Urinary bladder (tissue), 4 donors: Measurements from ENCODE around the gene MGMT. TPM values are rescaled to one million over a fixed set of nuclear protein-coding genes. Genes with fewer than 3 reads are reported as not detected.

ENCODE experiments used
- DNase-seq: peaks from one replicate; pipeline ENCODE4 v3.0.0-alpha.2; 2015; ENCODE audit errors: extremely low spot score
- H3K27ac ChIP-seq: one replicate; pipeline ENCODE4 v1.5.1; 2013; ENCODE audit warnings: low read depth, mild to moderate bottlenecking, moderate library complexity
- H3K36me3 ChIP-seq: one replicate; pipeline ENCODE4 v1.6.1; 2013; ENCODE audit warnings: mild to moderate bottlenecking, moderate library complexity; ENCODE audit not compliant: insufficient read depth
- H3K4me1 ChIP-seq: one replicate; pipeline ENCODE4 v1.6.1; 2013; ENCODE audit warnings: mild to moderate bottlenecking, moderate library complexity; ENCODE audit not compliant: insufficient read depth
- H3K4me3 ChIP-seq: one replicate; pipeline ENCODE4 v1.5.1; 2013; ENCODE audit warnings: low read depth, low read length
- WGBS: extraction: QIAGEN DNeasy Blood & Tissue Kit; methylation state at CpG from one replicate; pipeline ENCODE4 v1.1.7; 2013; 5-methylcytosine and 5-hydroxymethylcytosine counted together
- polyA plus RNA-seq: library from polyadenylated mRNA; stranded (reverse); fragments of 200-250 nt; gene quantifications from one replicate; pipeline ENCODE4 v1.2.3, GENCODE V29; 2013
- total RNA-seq: library from RNA; depleted of rRNA; stranded (reverse); fragments of >200 nt; gene quantifications from one replicate; pipeline ENCODE4 v1.2.3, GENCODE V29; 2014
- donor health status: healthy with polysubstance abuse.
- donor health status: healthy.

Gene MGMT
- total and polyA plus RNA-seq, 2 donors, result 19.5 to 28.5 TPM

DNA sequence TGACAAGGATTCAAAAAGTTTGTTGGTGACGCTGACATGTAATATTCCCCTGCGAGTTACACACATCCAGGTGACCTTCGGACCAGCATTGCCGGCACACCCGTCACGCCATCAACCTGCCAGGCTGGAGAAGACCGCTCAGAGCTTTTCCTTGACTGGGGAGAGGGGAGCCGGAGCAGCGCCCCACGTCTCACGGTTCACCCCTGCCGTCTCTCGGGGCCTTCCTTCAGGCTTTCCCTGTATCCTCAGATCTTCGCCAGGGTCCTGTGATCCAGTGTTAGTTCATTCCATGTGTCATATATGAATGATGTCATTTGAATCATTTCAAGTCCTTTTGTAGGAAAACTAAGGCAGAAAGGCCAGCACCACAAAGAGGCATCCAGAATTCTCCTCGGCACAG, 127.8 kb downstream of the MGMT start:
- no peaks in the 10 kb centered on the region for H3K4me1 ChIP-seq
- no peak overlapping the region for H3K27ac ChIP-seq
- over 99% methylated on average over 15 of the region's 15 CpGs for WGBS

DNA sequence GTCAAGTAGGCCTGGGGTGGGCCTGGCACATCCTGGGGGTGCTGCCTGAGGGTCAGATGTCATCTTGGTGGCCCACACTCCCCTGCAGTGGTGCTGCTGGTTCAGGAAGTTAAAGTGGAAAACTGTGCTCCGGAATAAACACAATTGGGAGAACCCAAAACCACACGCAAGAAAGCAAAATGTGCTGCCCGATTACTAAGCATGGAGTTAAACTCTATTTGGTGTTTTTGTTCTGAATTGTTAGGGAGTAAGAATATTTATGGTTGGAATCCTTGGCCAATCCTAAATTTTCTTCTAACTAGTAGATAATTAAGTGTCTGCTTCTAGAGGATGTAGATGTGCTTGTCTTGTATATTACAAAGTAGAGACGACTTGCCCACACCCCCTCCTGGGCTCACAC, 131.4 kb downstream of the MGMT start:
- Histone ChIP-seq H3K36me3 (no peaks in the 10 kb centered on the region), H3K27ac (no peak overlapping the region), H3K4me3 (no peak overlapping the region), H3K4me1 (no peaks in the 10 kb centered on the region)
- DNase-seq, result no peak
- 93% methylated on average over 4 of the region's 4 CpGs for WGBS

More for the DNA sequence above, 127.8 kb downstream of the MGMT start:
- Histone ChIP-seq H3K36me3 (no peaks in the 10 kb centered on the region), H3K4me3 (no peak overlapping the region)
- no peak for DNase-seq

DNA sequence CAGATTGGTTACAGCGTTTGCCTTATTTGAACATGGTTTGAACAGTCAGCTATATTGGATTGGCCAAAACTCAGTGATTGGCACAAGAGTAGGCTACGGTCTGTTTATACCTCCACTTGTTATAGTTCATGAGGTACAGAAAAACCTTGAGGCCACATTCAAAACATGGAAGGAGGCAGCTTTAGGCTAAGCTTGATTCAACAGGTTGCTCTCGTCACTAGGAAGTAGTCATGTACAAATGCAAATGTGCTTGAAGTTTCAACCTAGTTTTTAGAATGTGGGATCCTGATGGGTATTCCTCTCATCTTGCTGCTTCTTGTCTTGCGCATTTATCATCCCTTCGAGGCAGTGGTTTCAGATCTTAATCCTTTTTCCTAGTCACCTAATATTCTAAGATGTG, 132.1 kb downstream of the MGMT start:
- no peak overlapping the region for H3K27ac ChIP-seq
- no peak overlapping the region for H3K4me3 ChIP-seq
- DNase-seq, result no peak
- no peaks in the 10 kb centered on the region for H3K4me1 ChIP-seq
- 94% methylated on average over 5 of the region's 5 CpGs for WGBS
- no peaks in the 10 kb centered on the region for H3K36me3 ChIP-seq

DNA sequence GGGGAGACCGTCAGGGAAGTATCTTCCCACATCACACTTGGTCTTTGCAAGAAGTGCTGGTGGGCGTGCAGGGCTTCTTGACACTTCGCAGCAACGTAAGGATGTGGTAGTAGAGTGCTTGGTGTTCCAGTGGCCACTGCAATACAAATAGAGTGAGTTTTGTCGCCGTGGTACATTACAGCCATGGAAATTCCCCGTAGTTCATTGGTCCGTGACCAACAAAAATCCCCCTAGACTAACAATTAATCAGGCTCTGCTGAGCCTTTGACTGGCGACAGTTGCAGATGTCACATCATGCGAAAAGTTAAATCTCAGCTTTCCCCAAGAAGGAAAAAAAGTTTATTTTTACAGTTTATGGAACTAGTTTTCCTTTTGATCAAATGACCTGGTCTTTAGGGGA, 134.7 kb downstream of the MGMT start:
- Histone ChIP-seq H3K27ac (no peak overlapping the region), H3K4me1 (no peaks in the 10 kb centered on the region), H3K36me3 (no peaks in the 10 kb centered on the region), H3K4me3 (no peak overlapping the region)
- no peak for DNase-seq
- WGBS, result 94% methylated on average over 10 of the region's 10 CpGs

DNA sequence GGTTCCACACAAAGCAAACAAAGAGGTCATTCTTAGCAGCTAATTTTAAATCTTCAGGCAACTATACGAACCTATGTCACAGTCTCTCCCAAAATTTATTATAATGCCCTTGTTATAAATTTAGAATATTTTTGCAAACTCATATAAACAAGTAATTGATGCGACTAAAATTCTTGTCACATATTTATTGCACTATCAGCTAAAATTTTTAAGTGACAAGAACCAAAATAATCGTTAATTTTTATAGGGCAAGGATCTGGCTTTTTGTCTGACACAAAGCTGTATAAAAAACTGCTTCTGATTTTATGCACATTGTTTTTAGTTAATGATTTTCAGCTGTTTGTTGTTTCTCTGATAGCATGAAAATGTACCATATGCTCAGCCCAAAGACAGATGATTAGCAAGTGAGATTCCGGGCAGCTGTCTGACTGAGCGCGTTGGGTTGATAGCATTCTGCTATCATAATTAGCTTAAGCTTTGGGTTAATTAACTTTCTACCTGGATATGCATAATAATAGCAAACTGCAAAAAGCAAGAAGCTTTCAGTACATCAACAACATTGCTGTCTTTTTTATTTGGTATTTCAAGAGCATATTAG, 136.0 kb downstream of the MGMT start:
- Histone ChIP-seq H3K27ac (no peak overlapping the region), H3K36me3 (no peaks in the 10 kb centered on the region), H3K4me1 (no peaks in the 10 kb centered on the region), H3K4me3 (no peak overlapping the region)
- no peak for DNase-seq
- 78% methylated on average over 6 of the region's 6 CpGs for WGBS

DNA sequence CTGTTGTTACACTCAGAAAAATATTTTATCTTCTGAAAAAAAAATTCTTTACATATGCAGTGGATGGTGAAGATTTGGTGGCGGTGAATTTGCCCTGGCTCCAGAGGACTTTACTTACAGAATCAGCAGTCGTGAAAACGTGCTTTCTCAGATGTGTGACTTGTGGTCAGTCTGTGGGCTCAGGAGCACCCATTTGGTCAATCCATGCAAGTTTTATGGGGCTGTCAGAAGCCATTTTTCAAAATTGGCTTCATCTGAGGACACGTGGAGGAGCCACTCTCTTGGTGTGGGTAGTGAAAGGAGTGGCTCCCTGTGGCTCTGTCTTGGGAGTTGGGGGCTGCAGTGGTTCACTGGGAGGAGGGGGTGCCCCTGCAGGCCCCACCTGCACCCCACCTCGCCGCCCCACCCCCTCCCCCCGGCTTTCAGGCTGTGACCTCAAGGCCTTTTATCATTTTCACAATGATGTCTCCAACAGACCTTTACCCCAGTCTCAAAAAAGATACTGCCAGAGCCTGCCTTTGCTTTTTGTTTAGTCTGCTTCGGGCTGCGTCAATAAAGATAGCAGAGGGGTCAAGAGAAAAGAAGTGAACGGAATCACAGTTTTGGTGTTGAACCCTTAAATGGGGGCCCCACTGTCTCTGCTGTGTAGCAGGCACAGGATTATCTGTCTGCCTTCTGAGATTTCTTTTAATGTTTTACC, 137.4 kb downstream of the MGMT start:
- Histone ChIP-seq H3K4me3 (no peak overlapping the region), H3K36me3 (no peaks in the 10 kb centered on the region), H3K4me1 (no peaks in the 10 kb centered on the region), H3K27ac (no peak overlapping the region)
- 74% methylated on average over 10 of the region's 10 CpGs for WGBS
- DNase-seq, result no peak

DNA sequence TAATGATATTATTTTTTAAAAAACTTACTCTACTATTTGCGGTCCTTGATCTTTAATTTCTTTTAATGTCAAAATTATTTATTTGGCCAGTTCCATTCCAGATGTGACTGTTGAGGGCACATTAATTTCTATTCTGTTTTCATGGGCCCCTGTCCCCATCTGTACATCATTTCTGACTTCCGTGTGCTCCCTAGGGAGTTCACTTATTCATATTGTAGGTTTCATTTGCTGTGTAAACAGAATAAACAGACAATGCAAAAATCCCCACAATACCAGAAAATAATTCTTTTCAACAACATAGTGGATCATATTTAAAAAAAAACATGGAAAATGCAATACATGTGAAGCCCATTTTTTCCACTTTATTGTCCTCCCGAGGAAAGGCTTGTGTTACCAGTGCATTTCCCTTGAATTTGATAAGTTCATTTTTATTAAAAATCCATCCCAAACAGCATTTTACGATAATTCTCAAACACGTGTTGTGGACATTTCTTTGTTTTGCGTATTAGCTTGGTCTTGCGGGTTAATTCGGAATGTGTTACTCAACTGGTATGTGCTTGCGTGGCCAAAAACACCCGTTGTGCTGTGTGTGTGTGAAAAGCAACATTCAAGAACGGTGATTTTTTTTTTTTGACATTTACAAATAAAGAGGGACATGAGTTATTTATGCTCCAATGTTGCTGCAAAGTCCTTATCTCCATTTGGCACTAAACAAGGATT, 138.4 kb downstream of the MGMT start:
- Histone ChIP-seq H3K4me3 (no peak overlapping the region), H3K36me3 (no peaks in the 10 kb centered on the region), H3K4me1 (no peaks in the 10 kb centered on the region), H3K27ac (no peak overlapping the region)
- no peak for DNase-seq
- WGBS, result 82% methylated on average over 11 of the region's 11 CpGs

DNA sequence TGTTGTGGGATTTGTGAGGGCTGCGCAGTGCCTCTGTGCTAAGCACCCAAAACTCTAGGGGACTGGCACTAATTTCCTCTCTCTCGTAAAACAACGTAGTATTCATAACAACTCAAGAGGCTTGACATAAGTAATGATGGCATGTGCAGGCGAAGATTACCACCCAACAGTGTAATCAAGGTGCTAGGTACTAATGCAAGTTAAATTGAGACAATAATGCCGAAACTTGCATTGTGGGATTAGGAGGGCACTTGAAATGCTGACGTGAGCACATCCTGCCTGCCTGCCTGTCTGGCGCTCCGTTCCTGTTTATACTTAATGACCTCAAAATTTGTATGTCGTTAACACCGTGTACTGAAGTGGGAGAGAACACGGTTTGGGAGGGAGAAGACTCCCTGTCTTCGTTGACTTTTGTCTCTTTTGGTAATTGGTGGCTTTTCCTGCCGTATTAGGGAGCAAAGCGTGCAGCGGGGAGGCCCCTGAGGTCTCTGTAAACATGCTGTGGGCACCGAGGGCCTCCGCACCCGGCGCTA, 139.0 kb downstream of the MGMT start:
- Histone ChIP-seq H3K27ac (no peak overlapping the region), H3K36me3 (no peaks in the 10 kb centered on the region), H3K4me3 (no peak overlapping the region), H3K4me1 (no peaks in the 10 kb centered on the region)
- WGBS, result 77% methylated on average over 19 of the region's 19 CpGs
- no peak for DNase-seq

DNA sequence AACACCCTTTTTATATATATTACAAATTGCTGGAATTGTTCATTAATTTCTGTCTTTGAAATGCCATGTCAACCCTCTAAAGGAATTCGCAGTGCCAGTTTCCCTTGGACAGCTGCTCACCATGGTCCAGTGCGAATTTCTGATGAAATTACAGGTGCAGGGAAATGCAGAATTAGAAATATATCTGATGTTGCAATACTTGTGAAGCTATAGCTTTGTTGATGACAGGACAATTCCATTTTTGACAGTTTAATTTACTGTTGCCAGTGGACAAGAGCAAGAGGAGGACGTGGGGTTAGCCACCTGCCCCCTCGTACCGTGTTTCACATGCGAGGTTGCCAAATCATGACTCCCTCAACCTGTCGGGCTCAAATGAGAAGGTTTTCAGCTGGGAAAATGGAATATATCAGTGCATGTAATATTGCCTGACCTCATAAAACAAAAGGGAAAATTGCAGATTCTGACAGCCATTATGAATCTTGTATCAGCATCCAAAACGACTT, 140.6 kb downstream of the MGMT start:
- Histone ChIP-seq H3K4me3 (no peak overlapping the region), H3K36me3 (no peaks in the 10 kb centered on the region), H3K4me1 (no peaks in the 10 kb centered on the region), H3K27ac (no peak overlapping the region)
- WGBS, result 92% methylated on average over 8 of the region's 8 CpGs
- no peak for DNase-seq

DNA sequence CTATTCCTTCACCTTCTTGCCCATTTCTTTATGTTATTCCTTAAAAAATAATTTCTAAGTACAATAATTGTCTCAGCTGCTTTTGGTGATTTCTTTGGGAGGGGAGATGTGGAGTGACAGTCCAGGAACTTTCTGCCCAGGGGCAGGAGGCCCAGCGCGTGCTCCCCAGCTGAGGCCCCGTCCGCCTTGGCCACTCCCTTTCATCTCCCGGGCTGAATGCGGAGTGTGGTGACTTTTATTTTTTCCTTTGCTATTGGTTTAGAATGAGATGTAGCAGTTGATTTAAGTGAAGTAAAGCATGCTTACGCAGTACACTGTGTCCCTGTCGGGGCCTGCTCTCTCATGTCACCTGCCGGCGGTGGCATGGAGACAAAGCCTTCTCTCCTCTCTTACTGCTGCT, 141.6 kb downstream of the MGMT start:
- DNase-seq, result no peak
- Histone ChIP-seq H3K4me3 (no peak overlapping the region), H3K36me3 (no peaks in the 10 kb centered on the region), H3K4me1 (no peaks in the 10 kb centered on the region), H3K27ac (no peak overlapping the region)
- 89% methylated on average over 10 of the region's 10 CpGs for WGBS

DNA sequence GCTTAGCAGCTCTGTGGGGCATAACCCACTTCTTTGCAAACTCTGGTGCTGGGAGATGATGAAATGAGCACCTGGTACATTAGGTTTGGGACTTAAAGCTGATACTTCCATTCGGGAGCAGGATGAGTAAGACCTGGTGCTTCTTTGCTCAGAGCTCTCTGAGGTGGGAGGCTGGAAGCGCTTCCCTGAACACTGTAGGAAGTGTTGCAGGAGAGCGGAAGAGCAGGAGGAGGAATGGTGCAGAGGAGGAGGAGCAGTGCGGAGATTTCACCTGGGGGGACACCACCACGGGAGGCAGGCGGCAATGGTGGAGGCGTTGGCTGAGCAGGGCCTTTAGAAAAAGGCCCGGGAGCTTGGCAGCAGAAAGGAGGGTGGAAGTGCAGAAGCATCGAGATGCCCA, 142.5 kb downstream of the MGMT start:
- Histone ChIP-seq H3K36me3 (no peaks in the 10 kb centered on the region), H3K27ac (no peak overlapping the region), H3K4me1 (no peaks in the 10 kb centered on the region), H3K4me3 (no peak overlapping the region)
- 96% methylated on average over 9 of the region's 9 CpGs for WGBS
- no peak for DNase-seq

DNA sequence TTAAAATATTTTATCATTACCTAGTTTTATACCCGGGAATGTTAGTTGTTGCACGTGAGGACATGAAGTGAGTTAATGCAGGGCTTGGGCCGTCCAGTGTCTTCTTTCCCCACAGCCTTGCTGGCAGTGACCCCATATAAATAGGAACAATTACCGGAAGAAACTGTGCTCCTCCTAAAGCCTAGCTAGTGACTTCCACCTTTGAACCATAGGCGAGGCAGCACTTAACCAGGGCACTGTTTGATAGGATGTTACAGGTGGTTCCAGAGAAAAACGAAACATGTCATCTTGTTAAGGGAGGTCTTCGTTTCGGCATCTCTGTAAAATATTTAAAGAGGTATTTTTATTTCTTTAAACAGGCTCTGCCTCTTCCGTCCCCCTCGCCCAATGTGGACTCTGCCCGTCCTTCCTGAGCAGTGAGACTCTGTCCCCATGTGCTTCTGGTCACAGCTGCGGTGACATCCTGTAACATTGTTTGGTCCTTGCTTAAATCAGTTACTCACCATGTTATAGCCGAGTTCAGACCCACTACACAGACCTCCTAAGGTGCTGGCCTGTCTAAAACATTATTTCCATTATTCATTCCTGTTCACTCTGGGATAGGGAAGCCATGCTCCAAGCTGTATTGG, 145.6 kb downstream of the MGMT start:
- Histone ChIP-seq H3K4me3 (no peak overlapping the region), H3K4me1 (no peaks in the 10 kb centered on the region), H3K27ac (no peak overlapping the region), H3K36me3 (no peaks in the 10 kb centered on the region)
- WGBS, result 87% methylated on average over 13 of the region's 13 CpGs
- no peak for DNase-seq

DNA sequence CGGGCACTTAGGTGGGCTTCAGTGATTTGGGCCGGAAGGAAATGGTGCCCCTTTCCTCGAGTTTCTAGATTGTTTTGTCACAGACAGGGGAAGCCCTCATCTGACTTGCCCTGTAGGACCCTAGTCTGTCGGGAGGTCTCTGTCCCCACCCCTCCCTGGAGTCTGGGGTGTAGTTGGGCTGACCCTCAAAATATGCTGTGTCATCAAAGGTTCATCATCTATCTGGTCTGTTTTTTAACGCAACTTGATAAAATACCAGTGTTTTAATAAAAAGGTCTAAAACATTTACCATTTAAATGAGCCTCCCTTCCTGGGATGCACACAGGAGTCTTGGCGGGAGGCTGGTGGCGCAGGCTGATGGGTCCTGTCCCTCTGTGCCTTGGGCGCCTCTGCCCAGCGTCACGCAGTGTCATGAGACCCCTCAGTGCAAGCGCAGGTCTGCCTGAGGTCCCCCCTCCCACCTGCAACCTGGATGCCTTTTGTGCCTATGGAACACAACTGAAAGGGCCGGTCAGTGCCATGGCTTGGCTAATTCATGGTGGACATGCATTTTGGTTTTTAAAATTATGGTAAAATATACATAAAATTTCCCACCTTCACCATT, 146.4 kb downstream of the MGMT start:
- Histone ChIP-seq H3K4me3 (no peak overlapping the region), H3K27ac (no peak overlapping the region), H3K36me3 (no peaks in the 10 kb centered on the region), H3K4me1 (no peaks in the 10 kb centered on the region)
- no peak for DNase-seq
- 95% methylated on average over 12 of the region's 12 CpGs for WGBS
